Omental fat pad (tissue), 4 donors: ENCODE measurements around the gene GREB1. TPM values are rescaled to one million over a fixed set of nuclear protein-coding genes. Genes with fewer than 3 reads are reported as not detected.

Source experiments
- ATAC-seq: fragments of 150-250 bp; one replicate; pipeline ENCODE4 v1.9.1; 2016; ENCODE audit warnings: mild to moderate bottlenecking, moderate library complexity; ENCODE audit not compliant: low FRiP score
- DNase-seq: peaks from one replicate; pipeline ENCODE4 v3.0.0-alpha.2; 2019; ENCODE audit warnings: low spot score
- CTCF ChIP-seq, 3 donors: fragments of 450-650 bp; IDR thresholded peaks; one replicate each; pipeline ENCODE4 v1.5.1; 2016 to 2017; ENCODE audit warnings: antibody characterized with exemption in 3 of 3, mild to moderate bottlenecking in 3 of 3, moderate library complexity in 2 of 3
- total RNA-seq, 4 donors: library from RNA; depleted of rRNA; stranded (reverse); fragments of >200 nt; gene quantifications; one replicate each; pipeline ENCODE4 v1.1.0, GENCODE V29; 2016

GREB1 gene
- total RNA-seq, 4 donors from 2014 or later = 1.9 to 12.4 (median 4.1) TPM

- ATAC-seq = no peak
- TF ChIP-seq CTCF (IDR thresholded peaks at IDR 0.05) = no peak
- DNase-seq = no peak
Observed at GRCh38 chr2:11547912-11548497, 14.2 kb downstream of the GREB1 start.

GRCh38 chr2:11550302-11550701, 16.5 kb downstream of the GREB1 start:
- ATAC-seq = no peak
- TF ChIP-seq CTCF (IDR thresholded peaks at IDR 0.05) = no peak
- DNase-seq = no peak

GRCh38 chr2:11550901-11551568, 17.2 kb downstream of the GREB1 start:
- no peak for ATAC-seq
- DNase-seq = no peak
- no peak for TF ChIP-seq CTCF (IDR thresholded peaks at IDR 0.05)

GRCh38 chr2:11551569-11552259, 17.9 kb downstream of the GREB1 start:
- TF ChIP-seq CTCF (IDR thresholded peaks at IDR 0.05) = no peak
- DNase-seq = no peak

GRCh38 chr2:11552260-11552638, 18.4 kb downstream of the GREB1 start:
- ATAC-seq = no peak
- no peak for TF ChIP-seq CTCF (IDR thresholded peaks at IDR 0.05)
- DNase-seq = no peak

More at GRCh38 chr2:11551569-11552259, 17.9 kb downstream of the GREB1 start:
- no peak for ATAC-seq

- ATAC-seq (no peak), DNase-seq (no peak)
- no peak for TF ChIP-seq CTCF (IDR thresholded peaks at IDR 0.05)
Observed at GRCh38 chr2:11553661-11554398, 20.0 kb downstream of the GREB1 start.
